Upper lobe of right lung (tissue), 1 donor: ENCODE measurements around the gene LAMC3. TPM values are rescaled to one million over a fixed set of nuclear protein-coding genes. Genes with fewer than 3 reads are reported as not detected.
"Not testable (repeated sequence)": the region's sequence is repeated elsewhere in the genome, so short reads cannot be mapped to it uniquely, and the experiment has no call there.

ENCODE experiments used
- ATAC-seq: fragments of 200-7000 bp; cut with Tn5 transposase; one replicate; pipeline ENCODE4 v1.9.1; 2020; ENCODE audit warnings: mild to moderate bottlenecking, moderate library complexity
- DNase-seq: peaks from one replicate; pipeline ENCODE4 v3.0.0-alpha.2; 2020
- H3K27ac ChIP-seq: fragments of 200-600 bp; one replicate; pipeline ENCODE4 v1.8.0; 2022
- H3K27me3 ChIP-seq: fragments of 200-600 bp; one replicate; pipeline ENCODE4 v1.8.0; 2022; ENCODE audit warnings: mild to moderate bottlenecking
- H3K36me3 ChIP-seq: fragments of 200-600 bp; one replicate; pipeline ENCODE4 v1.8.0; 2022
- H3K4me1 ChIP-seq: fragments of 200-600 bp; one replicate; pipeline ENCODE4 v1.8.0; 2022
- H3K4me3 ChIP-seq: fragments of 200-600 bp; one replicate; pipeline ENCODE4 v1.8.0; 2022; ENCODE audit warnings: mild to moderate bottlenecking
- H3K9me3 ChIP-seq: fragments of 200-600 bp; one replicate; pipeline ENCODE4 v1.8.0; 2022
- intact Hi-C: fragments of 100-400 bp; cut with DNase I; formaldehyde crosslinking; loops from one replicate; pipeline ENCODE4 v1.11.0; 2022
- total RNA-seq: library from RNA; stranded (reverse); fragmentation: NEBNext Ultra II Directional; extraction: Animal tissue kit (Norgen Biotek cat#: 25700); gene quantifications from one replicate; pipeline ENCODE4 v1.2.1, GENCODE V29; 2021
- TF ChIP-seq, protein P1 (sequence below): fragments of 200-600 bp; IDR thresholded peaks from one replicate; pipeline ENCODE4 v1.8.0; 2022; ENCODE audit warnings: antibody characterized with exemption
- donor health status: DM: no; HTN: yes; CAD: no; lungs with severe emphysema.

LAMC3 gene
- total RNA-seq, 1 donor from 2014 or later = 28.5 TPM

DNA sequence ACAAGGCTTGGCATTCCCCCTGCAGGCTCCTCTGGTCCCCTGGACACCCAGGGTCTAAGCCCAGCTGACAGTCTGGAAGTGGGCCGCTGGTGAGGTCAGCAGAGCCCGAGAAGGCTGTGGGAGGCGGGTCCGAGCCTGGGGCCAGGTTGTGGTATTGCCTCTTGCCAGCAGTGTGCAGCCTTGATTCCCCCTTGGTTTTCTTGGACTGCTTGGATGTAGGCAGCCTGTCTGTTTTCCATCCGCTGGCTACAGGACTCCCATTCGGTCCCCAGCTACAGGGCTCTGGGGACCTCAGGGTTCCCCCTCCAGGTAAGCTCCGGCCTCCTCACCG is 88.9 kb downstream of the LAMC3 start:
- Histone ChIP-seq H3K27ac (no peak overlapping the region), H3K36me3 (no peaks in the 10 kb centered on the region), H3K4me3 (no peak overlapping the region), H3K9me3 (no peaks in the 10 kb centered on the region), H3K27me3 (peaks cover 28% of the 10 kb centered on the region), H3K4me1 (peaks cover 5% of the 10 kb centered on the region)
- TF ChIP-seq, protein P1, sequence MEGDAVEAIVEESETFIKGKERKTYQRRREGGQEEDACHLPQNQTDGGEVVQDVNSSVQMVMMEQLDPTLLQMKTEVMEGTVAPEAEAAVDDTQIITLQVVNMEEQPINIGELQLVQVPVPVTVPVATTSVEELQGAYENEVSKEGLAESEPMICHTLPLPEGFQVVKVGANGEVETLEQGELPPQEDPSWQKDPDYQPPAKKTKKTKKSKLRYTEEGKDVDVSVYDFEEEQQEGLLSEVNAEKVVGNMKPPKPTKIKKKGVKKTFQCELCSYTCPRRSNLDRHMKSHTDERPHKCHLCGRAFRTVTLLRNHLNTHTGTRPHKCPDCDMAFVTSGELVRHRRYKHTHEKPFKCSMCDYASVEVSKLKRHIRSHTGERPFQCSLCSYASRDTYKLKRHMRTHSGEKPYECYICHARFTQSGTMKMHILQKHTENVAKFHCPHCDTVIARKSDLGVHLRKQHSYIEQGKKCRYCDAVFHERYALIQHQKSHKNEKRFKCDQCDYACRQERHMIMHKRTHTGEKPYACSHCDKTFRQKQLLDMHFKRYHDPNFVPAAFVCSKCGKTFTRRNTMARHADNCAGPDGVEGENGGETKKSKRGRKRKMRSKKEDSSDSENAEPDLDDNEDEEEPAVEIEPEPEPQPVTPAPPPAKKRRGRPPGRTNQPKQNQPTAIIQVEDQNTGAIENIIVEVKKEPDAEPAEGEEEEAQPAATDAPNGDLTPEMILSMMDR = no peak
- ATAC-seq (no peak), DNase-seq (no peak)
- intact Hi-C loops = no loop called here

- no peak for DNase-seq
- TF ChIP-seq, protein P1 = no peak
- Histone ChIP-seq H3K4me1 (peaks cover 5% of the 10 kb centered on the region), H3K27ac (no peak overlapping the region), H3K9me3 (no peaks in the 10 kb centered on the region), H3K36me3 (no peaks in the 10 kb centered on the region), H3K27me3 (peaks cover 28% of the 10 kb centered on the region), H3K4me3 (no peak overlapping the region)
- intact Hi-C loops = no loop called here
- no peak for ATAC-seq
These were observed 89.6 kb downstream of the LAMC3 start for GRCh38 chr9:131098391-131099101.

DNA sequence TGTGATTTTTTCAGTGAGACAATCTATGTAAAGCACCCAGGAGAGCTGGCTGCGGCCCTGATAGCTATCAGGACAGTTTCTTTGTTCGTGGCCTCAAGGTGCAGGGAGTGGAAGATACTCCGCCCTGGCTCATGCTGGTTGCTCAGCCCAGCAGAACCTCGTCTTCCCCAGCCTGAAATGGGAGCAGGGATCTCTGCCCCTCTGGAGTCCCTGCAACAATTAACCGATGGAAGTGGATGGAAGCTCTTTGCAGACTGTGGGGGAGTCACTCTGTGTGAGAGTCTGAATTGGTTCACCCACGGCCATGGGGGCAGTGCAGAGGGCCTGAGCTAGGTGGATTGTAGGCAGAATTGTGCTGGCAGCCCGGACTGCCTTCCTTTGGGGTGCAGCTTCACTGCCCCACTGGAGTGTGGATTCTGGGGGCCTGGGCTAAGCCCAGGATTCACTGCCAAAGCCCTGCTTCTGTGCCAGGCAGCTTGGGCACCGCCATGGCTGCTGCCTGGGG is 90.2 kb downstream of the LAMC3 start:
- Histone ChIP-seq H3K4me1 (peaks cover 5% of the 10 kb centered on the region), H3K4me3 (no peak overlapping the region), H3K27ac (no peak overlapping the region), H3K9me3 (no peaks in the 10 kb centered on the region), H3K27me3 (peaks cover 22% of the 10 kb centered on the region), H3K36me3 (no peaks in the 10 kb centered on the region)
- intact Hi-C loops = no loop called here
- DNase-seq = no peak
- TF ChIP-seq, protein P1 = no peak
- ATAC-seq = no peak

GRCh38 chr9:131099845-131100244 is 90.9 kb downstream of the LAMC3 start:
- H3K4me3 ChIP-seq, ATAC-seq, H3K27ac ChIP-seq, H3K9me3 ChIP-seq, DNase-seq, H3K36me3 ChIP-seq, H3K4me1 ChIP-seq, intact Hi-C loops: not testable (repeated sequence)
- H3K27me3 ChIP-seq = peaks cover 15% of the 10 kb centered on the region

- Histone ChIP-seq H3K27ac (no peak overlapping the region), H3K4me1 (peaks cover 5% of the 10 kb centered on the region), H3K27me3 (peaks cover 9% of the 10 kb centered on the region), H3K36me3 (no peaks in the 10 kb centered on the region), H3K4me3 (no peak overlapping the region), H3K9me3 (no peaks in the 10 kb centered on the region)
- TF ChIP-seq, protein P1 = no peak
- ATAC-seq (no peak), DNase-seq (no peak)
- intact Hi-C loops = no loop called here
These were observed 91.5 kb downstream of the LAMC3 start for GRCh38 chr9:131100445-131100844.

DNA sequence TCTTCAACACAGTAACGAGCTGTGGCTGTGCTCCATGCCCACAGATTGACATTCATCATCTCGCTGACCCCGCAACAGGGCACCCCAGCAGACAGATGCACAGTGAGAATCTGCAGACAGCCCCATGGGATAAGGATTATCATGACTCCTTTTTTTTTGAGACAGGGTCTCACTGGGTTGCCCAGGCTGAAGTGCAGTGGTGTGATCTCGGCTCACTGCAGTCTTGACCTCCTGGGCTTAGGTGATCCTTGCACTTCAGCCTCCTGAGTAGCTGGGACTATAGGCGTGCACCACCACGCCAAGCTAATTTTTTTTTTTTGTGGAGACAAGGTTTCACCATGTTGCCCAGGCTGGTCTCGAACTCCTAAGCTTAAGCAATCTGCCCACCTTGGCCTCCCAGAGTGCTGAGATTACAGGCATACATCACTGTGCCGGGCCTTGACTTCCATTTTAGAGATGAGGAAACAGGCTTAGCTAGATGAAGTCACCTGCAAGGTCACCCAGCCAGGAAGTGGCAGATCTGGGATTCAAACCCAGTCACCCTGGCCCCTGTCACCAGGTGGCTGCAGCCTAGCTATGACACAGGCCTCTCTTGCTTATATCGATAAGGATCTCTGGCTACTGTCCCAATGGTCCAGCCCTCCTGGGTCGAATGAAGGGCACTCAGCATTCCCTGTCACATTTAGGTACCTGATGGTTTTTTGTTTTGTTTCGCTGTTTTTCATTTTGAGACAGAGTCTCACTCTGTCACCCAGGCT is 92.4 kb downstream of the LAMC3 start:
- TF ChIP-seq, protein P1 = no peak
- Histone ChIP-seq H3K36me3 (no peaks in the 10 kb centered on the region), H3K4me3 (no peak overlapping the region), H3K27ac (no peak overlapping the region), H3K4me1 (peaks cover 5% of the 10 kb centered on the region), H3K9me3 (no peaks in the 10 kb centered on the region), H3K27me3 (peaks cover 4% of the 10 kb centered on the region)
- DNase-seq (no peak), ATAC-seq (no peak)
- intact Hi-C loops = no loop called here
